Left lung (tissue), 10 donors: ENCODE data around the gene FGF14. TPM values are rescaled to one million over a fixed set of nuclear protein-coding genes. Genes with fewer than 3 reads are reported as not detected.

Experiments
- ATAC-seq: fragments of 200-7000 bp; cut with Tn5 transposase; one replicate; pipeline ENCODE4 v1.9.1; 2020; ENCODE audit warnings: moderate library complexity
- DNase-seq, 4 donors: peaks; one replicate each; pipeline ENCODE4 v3.0.0-alpha.2; 2013 to 2020
- H3K27ac ChIP-seq, 2 donors: fragments of 200-600 bp; sonication (generic) in 1 of 2; one replicate each; pipeline versions ENCODE4 v1.5.0 to v1.8.0; 2020 to 2021
- H3K27me3 ChIP-seq, 2 donors: fragments of 200-600 bp; sonication (generic) in 1 of 2; one replicate each; pipeline versions ENCODE4 v1.5.0 to v1.8.0; 2020 to 2021
- H3K36me3 ChIP-seq, 2 donors: fragments of 200-600 bp; sonication (generic) in 1 of 2; one replicate each; pipeline versions ENCODE4 v1.5.0 to v1.8.0; 2020 to 2021
- H3K4me1 ChIP-seq, 2 donors: fragments of 200-600 bp; one replicate each; pipeline ENCODE4 v1.8.0; 2021
- H3K4me3 ChIP-seq, 2 donors: fragments of 200-600 bp; sonication (generic) in 1 of 2; one replicate each; pipeline versions ENCODE4 v1.5.0 to v1.8.0; 2020 to 2021; ENCODE audit warnings: mild to moderate bottlenecking in 1 of 2
- H3K9me3 ChIP-seq, 2 donors: fragments of 200-600 bp; sonication (generic) in 1 of 2; one replicate each; pipeline versions ENCODE4 v1.5.0 to v1.8.0; 2020 to 2021
- intact Hi-C, 2 donors: fragments of 100-400 bp; cut with DNase I; formaldehyde crosslinking; loops; one replicate each; pipeline versions ENCODE4 v1.11.2 to v1.14.2; 2022
- polyA plus RNA-seq, 6 donors: library from polyadenylated mRNA; unstranded; fragments of 120-200 nt; gene quantifications; one replicate each; pipeline ENCODE4 v1.2.1, GENCODE V29; 2013; ENCODE audit not compliant: insufficient read length in 6 of 6
- total RNA-seq, 2 donors: library from RNA; stranded (reverse); fragmentation: NEBNext Ultra II Directional; extraction: Animal tissue kit (Norgen Biotek cat#: 25700); gene quantifications; one replicate each; pipeline ENCODE4 v1.2.1, GENCODE V29; 2021
- TF ChIP-seq, protein P1 (sequence below), 2 donors: fragments of 200-600 bp; sonication (generic) in 1 of 2; IDR thresholded peaks; one replicate each; pipeline versions ENCODE4 v1.5.0 to v1.8.0; 2021; ENCODE audit warnings: antibody characterized with exemption in 2 of 2
- donor health status: DM: no; HTN: yes; CAD: no.
- donor health status: DM: no; HTN: no; CAD: no.

FGF14 gene
- total and polyA plus RNA-seq, 8 donors: 0.45 to 3.4 (median 0.78) TPM

DNA sequence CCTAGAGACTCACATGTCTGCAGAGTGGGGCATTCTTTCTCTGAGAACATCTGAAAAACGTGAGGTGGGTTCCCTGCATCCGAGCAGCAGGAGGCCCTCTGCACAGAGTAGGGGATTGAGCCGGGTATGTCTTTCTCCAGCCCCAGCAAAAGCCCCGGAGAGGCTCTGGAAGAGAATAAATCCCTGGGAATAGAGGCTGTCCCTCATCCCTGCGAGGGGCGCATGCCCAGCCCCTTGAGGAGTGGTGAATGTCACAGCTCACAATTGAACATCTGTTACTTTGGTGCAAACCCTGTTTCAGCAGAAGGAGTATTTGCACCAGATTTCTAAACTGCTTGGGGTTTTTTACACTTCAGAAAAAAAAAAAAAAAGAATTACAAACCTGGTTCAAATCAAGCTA lies 164.6 kb downstream of the FGF14 start:
- Histone ChIP-seq H3K27me3 (no peaks in the 10 kb centered on the region), H3K4me3 (no peak overlapping the region), H3K4me1 (no peaks in the 10 kb centered on the region), H3K9me3 (no peaks in the 10 kb centered on the region), H3K36me3 (no peaks in the 10 kb centered on the region), H3K27ac (no peak overlapping the region)
- DNase-seq (no peak), ATAC-seq (no peak)
- intact Hi-C loops: no loop called here
- TF ChIP-seq, protein P1, sequence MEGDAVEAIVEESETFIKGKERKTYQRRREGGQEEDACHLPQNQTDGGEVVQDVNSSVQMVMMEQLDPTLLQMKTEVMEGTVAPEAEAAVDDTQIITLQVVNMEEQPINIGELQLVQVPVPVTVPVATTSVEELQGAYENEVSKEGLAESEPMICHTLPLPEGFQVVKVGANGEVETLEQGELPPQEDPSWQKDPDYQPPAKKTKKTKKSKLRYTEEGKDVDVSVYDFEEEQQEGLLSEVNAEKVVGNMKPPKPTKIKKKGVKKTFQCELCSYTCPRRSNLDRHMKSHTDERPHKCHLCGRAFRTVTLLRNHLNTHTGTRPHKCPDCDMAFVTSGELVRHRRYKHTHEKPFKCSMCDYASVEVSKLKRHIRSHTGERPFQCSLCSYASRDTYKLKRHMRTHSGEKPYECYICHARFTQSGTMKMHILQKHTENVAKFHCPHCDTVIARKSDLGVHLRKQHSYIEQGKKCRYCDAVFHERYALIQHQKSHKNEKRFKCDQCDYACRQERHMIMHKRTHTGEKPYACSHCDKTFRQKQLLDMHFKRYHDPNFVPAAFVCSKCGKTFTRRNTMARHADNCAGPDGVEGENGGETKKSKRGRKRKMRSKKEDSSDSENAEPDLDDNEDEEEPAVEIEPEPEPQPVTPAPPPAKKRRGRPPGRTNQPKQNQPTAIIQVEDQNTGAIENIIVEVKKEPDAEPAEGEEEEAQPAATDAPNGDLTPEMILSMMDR (IDR thresholded peaks at IDR 0.05): no peak

DNA sequence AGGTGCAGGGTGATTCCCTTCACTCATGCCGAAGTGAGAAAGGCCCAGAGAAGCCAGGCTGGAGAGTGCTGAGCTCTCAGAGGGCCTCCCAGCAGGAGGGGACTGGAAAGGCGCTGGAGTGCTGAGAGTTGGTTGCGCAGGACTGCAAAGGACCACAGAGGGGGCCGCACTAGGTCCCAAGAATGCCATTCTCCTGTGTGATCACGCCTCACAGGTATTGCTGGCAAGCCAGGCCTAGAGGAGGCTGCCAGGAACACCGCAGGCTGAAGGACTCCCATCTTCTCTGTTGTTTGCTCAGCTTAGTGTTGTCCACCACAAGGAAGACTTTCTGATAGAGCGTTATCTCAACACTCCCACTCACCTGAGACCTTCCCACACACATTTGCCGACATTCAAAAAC lies 165.0 kb downstream of the FGF14 start:
- H3K9me3 ChIP-seq: no peaks in the 10 kb centered on the region
- H3K27me3 ChIP-seq: no peaks in the 10 kb centered on the region
- H3K4me1 ChIP-seq: no peaks in the 10 kb centered on the region
- intact Hi-C loops: no loop called here
- H3K4me3 ChIP-seq: no peak overlapping the region
- DNase-seq (no peak), ATAC-seq (no peak)
- no peaks in the 10 kb centered on the region for H3K36me3 ChIP-seq
- TF ChIP-seq, protein P1 (IDR thresholded peaks at IDR 0.05): no peak
- no peak overlapping the region for H3K27ac ChIP-seq

DNA sequence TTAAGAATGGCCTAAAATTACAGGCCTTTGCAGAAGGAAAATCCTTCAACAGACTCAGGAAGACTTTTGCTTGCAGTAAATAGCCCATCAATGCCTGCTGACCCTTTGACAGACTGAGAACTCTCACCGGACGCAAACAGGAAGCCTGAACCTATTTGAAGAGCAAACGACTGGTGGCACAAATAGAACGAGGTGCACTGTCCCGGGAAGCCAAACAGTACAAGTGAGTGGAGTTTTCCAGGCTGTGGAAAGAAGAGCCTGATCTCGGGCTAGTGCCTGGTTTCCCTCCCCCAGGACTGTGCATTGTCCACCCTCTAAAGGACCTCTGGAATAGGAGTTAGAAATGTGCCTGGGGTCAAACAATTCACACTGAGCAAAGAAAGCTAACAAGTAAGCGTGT lies 165.5 kb downstream of the FGF14 start:
- intact Hi-C loops: no loop called here
- ATAC-seq: no peak
- TF ChIP-seq, protein P1 (IDR thresholded peaks at IDR 0.05): no peak

DNA sequence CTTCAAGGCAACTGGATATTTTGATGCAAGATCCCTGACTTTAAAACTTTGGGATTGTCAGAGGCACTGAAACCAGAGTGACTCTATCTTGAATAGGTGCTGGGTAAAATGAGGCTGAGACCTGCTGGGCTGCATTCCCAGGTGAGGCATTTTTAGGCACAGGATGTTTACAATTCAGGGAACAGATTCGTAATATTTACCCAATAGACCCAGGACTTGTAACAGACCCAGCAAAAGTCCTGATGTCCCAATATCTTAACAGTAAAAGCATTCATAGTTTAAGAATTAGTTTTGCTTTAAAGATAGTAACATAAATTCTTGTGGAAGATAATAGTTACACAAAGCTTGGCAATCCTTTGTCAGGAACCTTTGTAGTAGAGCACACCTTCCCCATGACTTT lies 166.2 kb downstream of the FGF14 start:
- DNase-seq (no peak), ATAC-seq (no peak)
- H3K27ac ChIP-seq: no peak overlapping the region
- no peaks in the 10 kb centered on the region for H3K9me3 ChIP-seq
- no peaks in the 10 kb centered on the region for H3K4me1 ChIP-seq
- TF ChIP-seq, protein P1 (IDR thresholded peaks at IDR 0.05): no peak
- H3K27me3 ChIP-seq: no peaks in the 10 kb centered on the region
- H3K4me3 ChIP-seq: no peak overlapping the region
- H3K36me3 ChIP-seq: no peaks in the 10 kb centered on the region
- intact Hi-C loops: no loop called here

More for the DNA sequence above, 165.5 kb downstream of the FGF14 start:
- Histone ChIP-seq H3K27ac (no peak overlapping the region), H3K27me3 (no peaks in the 10 kb centered on the region), H3K9me3 (no peaks in the 10 kb centered on the region), H3K4me1 (no peaks in the 10 kb centered on the region), H3K4me3 (no peak overlapping the region), H3K36me3 (no peaks in the 10 kb centered on the region)
- no peak for DNase-seq

DNA sequence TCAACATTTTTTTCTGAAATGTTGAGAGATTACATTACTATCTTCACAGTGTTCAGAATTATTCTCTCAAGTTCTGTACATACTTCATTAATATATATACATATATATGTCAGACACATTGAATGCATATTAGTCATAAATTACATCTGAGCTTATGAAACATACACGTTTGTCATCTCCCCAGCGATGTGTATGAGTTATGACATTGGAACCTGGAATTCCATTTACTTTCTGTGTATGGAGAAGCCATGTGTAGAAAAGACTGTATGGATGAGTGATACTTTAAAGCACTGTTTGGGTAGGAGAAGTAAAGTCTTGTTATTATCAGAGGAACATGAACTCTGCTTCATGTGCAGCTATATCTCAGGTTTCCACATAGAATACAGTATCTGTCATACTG lies 167.2 kb downstream of the FGF14 start:
- H3K27me3 ChIP-seq: no peaks in the 10 kb centered on the region
- H3K27ac ChIP-seq: no peak overlapping the region
- DNase-seq (no peak), ATAC-seq (no peak)
- no peaks in the 10 kb centered on the region for H3K4me1 ChIP-seq
- TF ChIP-seq, protein P1 (IDR thresholded peaks at IDR 0.05): no peak
- H3K9me3 ChIP-seq: no peaks in the 10 kb centered on the region
- no peak overlapping the region for H3K4me3 ChIP-seq
- intact Hi-C loops: no loop called here
- no peaks in the 10 kb centered on the region for H3K36me3 ChIP-seq
